HFFc6 (cell line): Measurements from ENCODE around the gene NR2C1. TPM values are rescaled to one million over a fixed set of nuclear protein-coding genes. Genes with fewer than 3 reads are reported as not detected.

Source experiments
- DNase-seq: peaks from one replicate; pipeline ENCODE4 v3.0.0-alpha.2; 2018
- H3K27ac Mint-ChIP-seq: 2 replicates; pipeline ENCODE4 v1.8.0; 2020; ENCODE audit warnings: mild to moderate bottlenecking, mixed read lengths
- H3K27me3 Mint-ChIP-seq: 2 replicates; pipeline ENCODE4 v1.8.0; 2021; ENCODE audit warnings: mild to moderate bottlenecking, moderate library complexity, mixed read lengths; ENCODE audit not compliant: insufficient read depth
- H3K36me3 Mint-ChIP-seq: 2 replicates; pipeline ENCODE4 v1.8.0; 2021; ENCODE audit warnings: low read depth, mixed read lengths
- H3K4me1 Mint-ChIP-seq: 2 replicates; pipeline ENCODE4 v1.8.0; 2020; ENCODE audit warnings: low read depth, mixed read lengths
- H3K4me3 Mint-ChIP-seq: 2 replicates; pipeline ENCODE4 v1.8.0; 2020; ENCODE audit warnings: mild to moderate bottlenecking, moderate library complexity, mixed read lengths
- H3K9me3 Mint-ChIP-seq: 2 replicates; pipeline ENCODE4 v1.8.0; 2020; ENCODE audit warnings: mild to moderate bottlenecking, mixed read lengths
- CTCF ChIP-seq: fragments of 200-600 bp; sonication (generic); IDR thresholded peaks from 2 replicates; pipeline ENCODE4 v1.5.0; 2021; ENCODE audit warnings: antibody characterized with exemption, mild to moderate bottlenecking
- long read RNA-seq: library from polyadenylated mRNA; unstranded; transcript quantifications from one replicate; pipeline ENCODE4 v2.0.0, GENCODE V29; 2019
- total RNA-seq, 6 experiments: library from RNA; stranded (reverse); fragmentation: NEBNext Ultra II Directional; extraction: Animal tissue kit (Norgen Biotek cat#: 25700); gene quantifications; 2 replicates in 1 of 6; 3 replicates in 5 of 6; pipeline ENCODE4 v1.2.3, GENCODE V29; 2021

Gene NR2C1
- total RNA-seq: 10 to 100 TPM; 15.3 to 25.8 (median 19.7) TPM
- long read RNA-seq, full-length matches to known transcripts: 7 of 15 reads
- long read RNA-seq, partial matches to known transcripts: 2 of 15 reads
- long read RNA-seq, other reads (novel, unspliced or antisense): 6 of 15 reads

DNA sequence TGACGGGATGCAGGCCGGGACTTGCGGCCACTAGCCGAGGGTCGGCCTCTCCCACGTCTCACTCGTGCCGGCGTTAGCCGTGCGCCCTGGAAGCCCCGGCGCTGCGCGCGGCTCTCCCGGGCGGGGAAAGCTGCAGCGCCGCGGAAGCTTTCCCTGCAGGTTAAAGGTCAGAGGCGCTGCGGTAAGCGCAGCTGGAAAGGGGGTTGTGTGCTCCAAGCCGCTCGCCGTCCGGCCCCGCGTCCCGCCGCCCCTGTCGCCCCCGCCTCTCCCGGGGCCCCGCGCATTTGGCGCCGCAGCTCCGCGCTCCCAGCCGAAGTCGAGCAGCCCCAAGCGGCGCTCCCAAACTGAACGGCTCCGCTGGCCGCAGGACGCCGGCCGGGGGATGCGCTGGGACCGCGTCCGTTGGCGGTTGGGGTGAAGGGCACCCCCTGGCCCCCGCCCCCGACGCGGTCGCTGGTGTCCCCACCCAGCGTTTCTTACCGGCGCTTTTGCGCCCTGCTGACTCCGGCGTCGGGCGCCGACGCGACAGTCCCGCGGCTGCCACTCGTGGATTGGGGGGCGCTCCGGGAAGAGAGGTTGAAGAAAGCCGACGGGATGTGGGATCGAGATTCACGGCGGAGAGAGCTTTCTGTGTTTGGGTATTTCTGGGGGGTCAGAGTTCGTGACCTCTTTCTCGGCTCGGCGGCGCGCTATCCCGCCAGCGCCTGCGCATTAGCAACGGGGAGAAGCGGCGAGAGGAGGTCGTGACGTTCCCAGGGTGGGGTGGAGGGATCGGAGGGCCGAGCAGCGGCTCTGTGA lies at the start of gene NR2C1:
TSS of gene NR2C1 (minus strand) at position 719 of the 798 bp plus-strand sequence. CDS start 6,234 bp downstream, outside the sequence.
- Mint-ChIP-seq H3K4me3 (peak within 1 kb of the TSS; percentile 98), H3K27me3 (no peaks in the 10 kb centered on the region; the same call in 1 of the 2 replicates), H3K4me1 (peaks cover 7% of the 10 kb centered on the region; the same call in 1 of the 2 replicates), H3K27ac (peak within 1 kb of the TSS; percentile 92), H3K36me3 (peaks cover 4% of the 10 kb centered on the region; the same call in 1 of the 2 replicates), H3K9me3 (no peaks in the 10 kb centered on the region)
- no peak for TF ChIP-seq CTCF
- peak; percentile 87 for DNase-seq

DNA sequence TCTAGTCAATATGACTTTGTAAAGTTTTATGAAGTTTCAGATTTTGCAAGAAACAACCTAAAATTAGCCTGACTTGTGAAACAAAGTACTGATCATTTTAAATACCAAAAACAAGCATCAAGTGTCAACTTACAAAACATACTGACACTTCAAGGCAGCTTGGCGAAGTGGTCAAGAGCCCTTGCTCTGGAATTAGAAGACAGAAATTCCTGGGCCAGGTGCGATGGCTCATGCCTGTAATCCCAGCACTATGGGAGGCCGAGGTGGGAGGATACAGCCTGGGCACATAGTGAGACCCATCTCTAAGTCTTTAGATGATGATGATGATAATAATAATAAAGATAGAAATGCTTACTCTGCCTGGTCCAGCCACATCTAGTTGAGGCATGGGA lies 45.4 kb upstream of the NR2C1 start:
- no peaks in the 10 kb centered on the region for H3K9me3 Mint-ChIP-seq
- peaks cover 49% of the 10 kb centered on the region for H3K4me1 Mint-ChIP-seq
- no peak for TF ChIP-seq CTCF
- H3K27ac Mint-ChIP-seq: peak overlapping the region; percentile 81
- H3K36me3 Mint-ChIP-seq: peaks cover 5% of the 10 kb centered on the region
- DNase-seq: no peak
- H3K27me3 Mint-ChIP-seq: no peaks in the 10 kb centered on the region
- peak overlapping the region; percentile 57 for H3K4me3 Mint-ChIP-seq

GRCh38 chr12:95118138-95118787 lies 44.8 kb upstream of the NR2C1 start:
- DNase-seq: peak; percentile 76
- H3K36me3 Mint-ChIP-seq: peaks cover 5% of the 10 kb centered on the region
- peak overlapping the region; percentile 81 for H3K27ac Mint-ChIP-seq
- no peaks in the 10 kb centered on the region for H3K27me3 Mint-ChIP-seq
- TF ChIP-seq CTCF: no peak
- peaks cover 49% of the 10 kb centered on the region for H3K4me1 Mint-ChIP-seq
- H3K4me3 Mint-ChIP-seq: peak overlapping the region; percentile 57
- H3K9me3 Mint-ChIP-seq: no peaks in the 10 kb centered on the region

DNA sequence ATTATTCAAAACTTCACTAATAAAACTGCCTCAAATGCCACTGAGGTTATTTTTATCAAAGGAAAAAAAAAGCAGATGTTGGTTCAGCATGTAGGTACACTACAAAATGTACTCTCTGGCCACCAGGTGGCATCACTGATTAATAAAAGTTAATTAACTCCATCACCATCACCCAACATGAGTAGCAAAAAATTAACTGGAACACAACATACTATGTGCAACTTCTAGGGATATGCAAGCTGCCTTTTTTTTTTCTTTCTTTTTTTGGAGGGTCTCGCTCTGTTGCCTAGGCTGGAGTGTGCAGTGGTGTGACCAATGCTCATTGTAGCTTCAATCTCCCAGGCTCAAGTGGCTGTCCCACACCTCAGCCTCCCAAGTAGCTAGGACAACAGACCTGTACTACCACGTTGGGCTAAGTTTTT lies 43.8 kb upstream of the NR2C1 start:
- TF ChIP-seq CTCF: peak; percentile 94
- Mint-ChIP-seq H3K9me3 (no peaks in the 10 kb centered on the region), H3K4me3 (no peak overlapping the region), H3K4me1 (peaks cover 49% of the 10 kb centered on the region), H3K27ac (peak overlapping the region; percentile 73), H3K36me3 (peaks cover 5% of the 10 kb centered on the region), H3K27me3 (no peaks in the 10 kb centered on the region)
- peak; percentile 77 for DNase-seq

- H3K4me3 Mint-ChIP-seq: peak overlapping the region; percentile 1; the same call in 1 of the 2 replicates
- no peak for TF ChIP-seq CTCF
- H3K27me3 Mint-ChIP-seq: no peaks in the 10 kb centered on the region
- peaks cover 5% of the 10 kb centered on the region for H3K36me3 Mint-ChIP-seq
- peak overlapping the region; percentile 73 for H3K27ac Mint-ChIP-seq
- no peaks in the 10 kb centered on the region for H3K9me3 Mint-ChIP-seq
- DNase-seq: no peak
- H3K4me1 Mint-ChIP-seq: peaks cover 49% of the 10 kb centered on the region
Measured at GRCh38 chr12:95116773-95117172, 43.4 kb upstream of the NR2C1 start.
